ENCODE data around the gene EFNB3. TPM values are rescaled to one million over a fixed set of nuclear protein-coding genes. Genes with fewer than 3 reads are reported as not detected.

Gene EFNB3
- total RNA-seq, 1 donor from 2014 or later = not detected

DNA sequence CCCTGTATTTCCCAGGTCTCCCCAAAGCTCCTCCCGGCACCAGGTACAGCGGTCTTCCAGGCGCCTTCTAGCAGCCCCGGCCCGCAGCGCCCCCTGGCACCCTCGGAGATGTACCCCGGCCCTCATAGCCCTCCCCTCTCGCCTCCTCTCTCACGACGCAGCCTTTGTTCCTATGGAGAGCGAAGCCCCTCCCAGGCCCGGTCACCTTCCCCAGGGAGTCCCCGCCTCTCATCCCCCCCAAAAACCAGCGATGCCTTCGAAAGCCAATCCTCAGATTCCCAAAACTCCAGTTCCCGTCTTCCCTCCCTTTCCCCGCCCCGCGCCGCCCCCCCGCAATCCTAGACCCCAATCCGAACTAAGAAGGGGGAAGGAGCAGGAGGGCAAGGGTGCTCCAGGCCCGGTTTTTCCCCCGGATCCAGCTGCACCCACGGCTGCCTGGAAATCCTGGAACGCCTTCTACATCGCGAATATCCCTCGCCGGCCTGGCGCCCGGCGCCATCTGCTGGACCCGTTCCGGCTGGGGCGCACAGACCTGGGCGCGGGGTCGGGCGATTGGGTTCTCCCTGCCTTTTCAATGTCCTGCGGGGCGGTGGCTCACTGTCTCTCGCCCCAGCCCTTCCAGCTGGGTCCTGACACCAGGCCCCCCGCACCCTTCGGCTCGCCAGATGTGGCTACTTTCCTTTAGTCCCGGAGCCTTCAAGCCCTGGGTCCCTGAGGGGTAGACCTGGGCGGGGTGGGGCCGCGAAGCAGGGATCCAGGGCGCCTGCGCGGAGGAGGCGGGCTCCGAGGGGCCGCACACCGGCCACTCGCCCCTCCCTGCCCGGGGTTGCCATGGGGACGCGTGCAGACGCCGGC lies 12.1 kb downstream of the EFNB3 start, which contains the start of gene DNAH2:
TSS of gene DNAH2 (plus strand) at position 844 of the 855 bp plus-strand sequence. CDS start 1,991 bp downstream, outside the sequence.
- intact Hi-C loops (cut with micrococcal nuclease) = loop anchor here (5.0 kb wide), 1 partner anchor 85 kb away; the partner anchor contains the start of gene SHBG

DNA sequence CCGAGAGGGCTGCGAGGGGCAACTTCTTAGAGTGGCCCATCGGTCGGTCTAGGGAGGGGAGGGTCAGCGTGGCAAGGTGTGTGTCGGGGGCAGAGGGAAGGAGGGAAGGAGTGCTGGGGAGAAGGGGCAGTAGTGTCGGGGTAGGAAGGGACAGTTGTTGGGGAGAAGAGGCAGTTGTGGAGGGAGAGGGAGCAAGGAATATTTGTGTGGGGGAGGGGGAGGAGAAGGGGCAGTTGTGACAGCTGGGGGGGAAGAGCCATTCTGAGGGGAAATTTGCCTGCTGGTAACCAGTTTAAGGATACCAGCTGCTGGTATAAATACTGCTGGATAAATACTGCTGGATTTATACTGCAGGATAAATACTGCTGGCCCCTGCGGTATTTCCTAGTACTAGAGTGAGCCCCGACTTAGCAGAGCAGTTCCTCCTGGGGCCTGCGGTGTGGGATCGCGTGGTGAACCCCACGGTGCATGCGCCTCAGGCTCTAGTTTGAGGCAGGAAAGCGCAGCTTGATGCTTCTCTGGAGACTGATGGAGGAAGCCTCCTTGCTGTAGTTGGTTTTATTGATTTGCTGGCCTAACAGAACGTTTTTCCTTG lies 12.9 kb downstream of the EFNB3 start:
- intact Hi-C loops (cut with micrococcal nuclease) = loop anchor here (5.0 kb wide), 1 partner anchor 86 kb away; the partner anchor contains the start of gene SHBG

DNA sequence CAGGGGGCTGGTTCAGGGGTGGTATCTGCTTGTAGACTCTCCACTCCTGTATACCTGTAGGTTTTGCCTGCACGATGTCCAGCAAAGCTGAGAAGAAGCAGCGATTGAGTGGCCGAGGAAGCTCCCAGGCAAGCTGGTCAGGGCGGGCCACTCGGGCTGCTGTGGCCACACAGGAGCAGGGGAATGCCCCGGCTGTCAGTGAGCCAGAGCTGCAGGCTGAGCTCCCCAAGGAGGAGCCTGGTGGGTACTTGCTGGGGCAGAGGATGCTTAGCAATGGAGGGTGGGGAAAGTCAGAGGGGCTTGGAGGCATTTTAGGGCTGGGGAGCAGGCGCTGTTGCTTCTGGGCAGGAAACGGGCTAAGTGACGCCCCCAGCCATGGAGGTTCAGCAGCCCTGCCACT lies 14.7 kb downstream of the EFNB3 start:
- intact Hi-C loops (cut with micrococcal nuclease) = loop anchor here (5.0 kb wide), 1 partner anchor 87 kb away; the partner anchor contains the start of gene SHBG

DNA sequence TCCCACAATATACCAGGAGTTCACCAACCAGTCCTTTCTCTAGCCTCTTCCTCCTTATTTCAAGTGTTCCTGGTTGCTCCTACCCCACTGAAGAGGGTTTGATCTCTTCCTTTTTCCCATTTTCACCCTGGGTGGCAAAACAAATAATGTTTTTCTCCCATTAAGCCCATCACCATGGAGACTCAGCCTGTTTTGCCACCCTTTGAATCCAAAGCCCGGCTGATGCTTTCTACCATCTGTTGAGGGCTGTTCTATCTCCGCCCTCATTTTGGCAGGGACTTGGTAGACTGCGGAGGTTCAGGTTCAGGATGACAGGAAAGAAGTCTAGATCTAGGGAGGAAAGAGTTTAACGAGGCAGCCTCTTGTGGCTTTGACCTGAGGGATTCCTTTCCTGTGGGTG lies 15.1 kb downstream of the EFNB3 start:
- intact Hi-C loops (cut with micrococcal nuclease) = no loop called here

DNA sequence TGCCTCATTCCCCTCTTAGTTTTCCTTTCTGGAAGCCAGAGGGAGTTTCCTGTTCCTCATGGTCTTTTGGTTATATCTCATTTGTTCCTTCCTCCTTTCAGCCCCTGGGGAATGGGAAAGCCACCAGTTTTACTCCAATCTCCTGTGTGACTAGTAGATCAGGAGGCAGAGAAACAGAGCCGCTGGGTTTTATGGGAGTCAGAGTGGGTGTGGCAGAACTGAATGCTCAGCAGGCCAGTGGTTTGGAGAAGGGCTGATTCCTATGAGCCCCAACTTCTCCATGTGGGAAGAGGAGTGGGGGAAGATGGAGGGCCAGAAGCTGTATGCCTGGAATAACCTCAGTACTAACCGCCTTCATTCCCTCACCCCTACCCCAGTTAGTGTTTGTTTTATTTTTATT lies 16.6 kb downstream of the EFNB3 start:
- intact Hi-C loops (cut with micrococcal nuclease) = no loop called here

DNA sequence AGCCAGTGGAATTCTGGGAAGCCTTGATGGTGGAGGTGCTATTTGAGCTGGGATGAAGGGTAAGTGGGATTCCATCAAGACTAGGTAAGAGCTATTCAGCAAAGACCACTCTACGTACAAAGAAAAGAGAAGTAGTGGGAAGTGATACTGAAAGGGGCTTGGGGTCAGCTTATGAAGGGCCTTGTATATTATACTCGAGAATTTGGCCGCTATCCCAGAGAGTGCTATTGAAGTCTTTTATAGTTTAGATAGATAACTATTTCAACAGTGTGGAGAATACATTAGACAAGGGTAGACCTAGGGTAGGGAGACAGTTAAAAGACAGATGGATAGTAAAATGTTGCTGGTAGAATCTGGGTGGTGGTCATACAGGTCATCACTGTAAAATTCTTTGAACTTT lies 22.9 kb downstream of the EFNB3 start:
- intact Hi-C loops (cut with micrococcal nuclease) = no loop called here

DNA sequence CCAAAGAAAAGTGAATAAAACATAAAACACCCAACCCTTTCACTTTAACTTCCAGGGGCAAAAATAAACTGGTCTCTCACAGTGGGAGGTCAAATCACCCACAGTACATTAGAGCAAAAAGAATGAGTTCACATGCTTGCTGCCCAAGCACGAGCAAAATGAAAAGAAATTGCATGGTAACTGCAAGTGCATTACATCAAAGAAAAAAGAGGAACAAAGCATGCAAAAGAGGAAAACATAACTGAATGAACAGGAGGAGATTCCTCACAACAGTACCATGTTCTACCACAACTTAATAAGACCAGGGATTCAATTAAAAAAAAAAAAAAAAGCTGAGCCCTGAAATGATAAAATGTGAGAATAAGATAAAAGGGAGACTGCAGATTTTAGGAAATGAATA lies 24.8 kb downstream of the EFNB3 start:
- intact Hi-C loops (cut with micrococcal nuclease) = no loop called here

DNA sequence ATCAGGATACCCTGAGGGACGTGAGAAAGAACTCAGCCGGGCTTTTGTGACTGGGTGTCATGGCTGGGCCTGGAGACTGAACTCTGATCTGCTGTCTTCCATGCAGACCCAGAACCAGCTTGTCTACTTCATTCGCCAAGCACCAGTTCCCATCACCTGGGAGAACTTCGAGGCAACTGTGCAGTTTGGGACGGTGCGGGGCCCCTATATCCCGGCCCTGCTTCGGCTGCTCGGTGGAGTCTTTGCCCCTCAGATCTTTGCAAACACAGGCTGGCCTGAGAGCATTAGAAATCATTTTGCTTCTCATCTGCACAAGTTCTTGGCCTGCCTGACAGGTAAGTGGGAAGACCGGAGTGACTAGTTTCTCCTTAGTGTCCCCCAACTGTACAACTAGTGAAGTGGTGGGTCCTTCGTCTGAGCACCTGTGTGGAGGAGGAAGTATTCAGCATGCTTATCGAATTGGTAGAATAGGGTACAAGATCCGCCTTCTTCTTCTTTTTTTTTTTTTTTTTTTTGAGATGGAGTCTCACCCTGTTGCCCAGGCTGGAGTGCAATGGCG lies 28.1 kb downstream of the EFNB3 start:
- intact Hi-C loops (cut with micrococcal nuclease) = no loop called here

DNA sequence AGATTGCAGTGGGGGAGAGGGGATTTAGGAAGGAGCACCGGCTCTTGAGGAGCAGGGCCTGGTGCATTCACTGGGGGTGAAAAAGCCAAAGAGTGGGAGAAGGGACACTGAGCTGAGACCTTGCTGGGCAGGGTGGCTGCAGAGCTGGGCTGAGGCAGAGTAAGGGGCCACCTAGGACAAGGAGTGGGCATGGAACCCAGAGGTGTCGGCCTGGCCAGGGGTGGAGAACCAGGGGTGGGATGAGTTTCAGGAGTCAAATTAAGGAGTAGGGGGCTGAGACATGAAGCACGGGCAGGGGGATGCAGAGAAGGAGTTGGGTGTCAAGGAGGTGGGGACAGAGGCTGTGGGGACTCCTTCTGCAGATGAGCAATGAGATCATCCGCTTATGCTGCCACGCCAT lies 32.6 kb downstream of the EFNB3 start:
- intact Hi-C loops (cut with micrococcal nuclease) = no loop called here

DNA sequence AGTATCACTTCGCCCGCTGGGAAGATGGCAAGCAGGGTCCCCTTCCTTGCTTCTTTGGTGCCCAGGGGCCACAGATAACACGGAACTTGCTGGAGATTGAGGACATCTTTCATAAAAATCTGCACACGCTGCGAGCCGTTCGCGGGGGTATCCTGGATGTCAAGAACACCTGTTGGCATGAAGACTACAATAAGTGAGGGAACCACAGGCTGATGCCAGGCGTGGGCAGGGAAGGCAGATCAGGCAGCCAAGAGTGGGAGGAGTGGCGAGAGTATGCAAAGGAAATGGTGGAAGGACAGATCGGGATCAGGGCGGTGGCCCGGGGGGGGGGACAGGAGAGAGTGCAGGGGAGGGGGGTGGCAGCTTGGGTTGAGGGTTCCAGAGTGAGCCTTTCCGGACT lies 34.7 kb downstream of the EFNB3 start:
- intact Hi-C loops (cut with micrococcal nuclease) = no loop called here

DNA sequence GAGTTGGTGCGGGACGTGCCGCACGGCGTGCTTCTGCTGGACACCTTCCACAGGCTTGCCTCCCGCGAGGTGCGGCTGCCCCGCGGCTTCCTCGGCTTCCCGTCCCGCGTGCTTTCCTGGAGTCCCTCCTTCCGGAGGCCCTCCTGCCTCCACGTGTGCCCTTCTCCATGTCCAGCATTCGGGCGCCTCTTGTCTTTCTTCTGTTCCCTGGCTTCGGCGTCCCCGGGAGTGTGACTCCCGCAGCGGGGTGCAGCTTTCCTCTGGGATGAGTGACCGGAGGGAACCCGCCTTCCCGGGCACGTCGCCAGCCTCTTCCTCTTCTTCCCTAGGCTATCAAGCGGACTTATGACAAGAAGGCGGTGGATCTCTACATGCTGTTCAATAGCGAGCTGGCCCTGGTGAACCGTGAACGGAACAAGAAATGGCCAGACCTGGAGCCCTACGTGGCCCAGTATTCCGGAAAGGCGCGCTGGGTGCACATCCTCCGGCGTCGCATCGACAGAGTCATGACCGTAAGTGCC lies 35.5 kb downstream of the EFNB3 start:
- intact Hi-C loops (cut with micrococcal nuclease) = no loop called here

DNA sequence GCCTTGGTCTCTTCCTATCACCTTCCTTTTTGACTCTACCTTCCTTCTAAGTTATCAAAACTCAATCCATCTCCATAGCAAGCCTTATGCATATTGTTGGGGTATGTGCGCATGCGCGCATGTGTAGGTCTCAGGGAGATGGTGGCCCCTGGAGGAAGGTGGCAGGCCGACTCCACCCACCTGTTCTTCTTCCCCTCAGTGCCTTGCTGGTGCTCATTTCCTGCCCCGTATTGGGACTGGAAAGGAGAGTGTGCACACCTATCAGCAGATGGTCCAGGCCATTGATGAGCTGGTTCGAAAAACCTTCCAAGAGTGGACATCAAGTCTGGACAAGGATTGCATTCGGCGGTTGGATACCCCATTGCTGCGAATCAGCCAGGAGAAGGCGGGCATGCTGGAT lies 37.7 kb downstream of the EFNB3 start:
- intact Hi-C loops (cut with micrococcal nuclease) = loop anchor here (1.0 to 2.0 kb wide), 6 partner anchors 80 to 315 kb away; partner anchors contain the start of gene NAA38

DNA sequence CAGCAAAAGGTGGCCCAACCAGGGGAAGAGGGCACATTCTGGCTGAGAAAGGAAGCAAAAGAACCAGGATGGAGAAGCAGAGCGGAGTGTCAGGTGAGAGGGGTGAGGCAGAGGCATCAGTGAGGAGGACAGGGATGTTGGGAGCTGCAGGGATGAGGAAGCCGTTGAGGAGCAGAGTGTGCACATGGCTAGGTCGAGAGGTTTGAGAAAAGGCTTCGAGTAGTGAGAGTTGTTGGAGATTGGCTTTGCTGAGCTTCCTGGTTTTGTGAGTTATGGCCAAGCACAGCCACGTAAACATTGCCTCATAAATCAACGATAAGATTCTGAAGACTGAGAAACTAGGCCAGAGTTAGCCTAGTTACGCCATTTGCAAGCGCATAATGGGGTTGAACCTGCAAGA lies 39.4 kb downstream of the EFNB3 start:
- intact Hi-C loops (cut with micrococcal nuclease) = no loop called here

DNA sequence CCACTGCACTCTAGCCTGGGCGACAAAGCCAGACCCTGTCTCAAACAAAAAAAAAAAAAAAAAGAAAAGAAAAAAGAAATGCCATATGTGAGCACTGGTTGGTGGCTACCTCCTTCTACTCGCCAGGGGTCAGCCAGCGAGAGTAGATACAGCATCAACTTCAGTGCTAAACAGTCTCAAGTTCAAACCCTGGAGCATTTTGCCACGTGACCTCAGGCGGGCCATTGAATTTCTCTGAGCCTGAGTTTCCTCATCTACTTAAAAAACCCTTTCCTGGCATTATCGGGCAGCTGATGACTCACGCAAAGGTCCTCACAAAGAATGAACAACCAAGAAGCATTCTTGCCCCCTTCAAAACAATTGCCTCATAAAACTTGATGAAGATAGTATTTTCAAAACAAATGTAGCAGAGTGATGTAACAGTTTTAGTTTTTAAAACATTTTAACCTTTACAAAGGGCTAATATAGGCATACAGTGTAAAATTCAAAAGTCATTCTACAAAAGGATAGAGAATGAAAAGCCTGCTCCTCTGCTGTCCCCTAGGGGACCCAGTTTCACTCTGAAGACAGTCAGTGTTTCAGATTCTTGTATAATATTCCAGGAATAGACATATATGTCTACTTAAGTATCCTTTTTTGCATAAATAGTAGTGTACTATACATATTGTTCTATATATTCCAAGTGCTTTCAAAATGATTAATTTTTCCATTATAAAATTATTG lies 40.9 kb downstream of the EFNB3 start:
- intact Hi-C loops (cut with micrococcal nuclease) = no loop called here

DNA sequence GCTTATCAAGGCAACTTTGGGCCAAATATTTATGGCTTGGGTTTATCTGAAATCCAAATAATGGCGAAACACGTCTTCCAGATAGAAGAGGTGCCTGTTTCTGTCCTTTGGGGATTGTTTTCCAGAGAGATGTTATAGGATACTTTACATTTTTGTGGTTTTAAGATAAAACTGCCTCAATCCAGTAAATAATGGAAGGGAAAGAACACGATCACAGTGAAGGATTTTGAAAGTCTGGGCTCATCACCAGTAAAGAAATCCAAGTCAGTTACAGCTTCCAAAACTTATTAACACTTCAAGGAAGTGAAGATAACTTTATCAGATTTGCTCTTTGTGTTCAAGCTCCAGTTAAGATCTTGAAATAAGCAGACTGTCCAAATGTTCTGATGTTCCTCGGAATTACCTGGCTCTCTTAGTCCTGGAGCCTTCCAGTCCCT lies 42.7 kb downstream of the EFNB3 start:
- intact Hi-C loops (cut with micrococcal nuclease) = no loop called here

DNA sequence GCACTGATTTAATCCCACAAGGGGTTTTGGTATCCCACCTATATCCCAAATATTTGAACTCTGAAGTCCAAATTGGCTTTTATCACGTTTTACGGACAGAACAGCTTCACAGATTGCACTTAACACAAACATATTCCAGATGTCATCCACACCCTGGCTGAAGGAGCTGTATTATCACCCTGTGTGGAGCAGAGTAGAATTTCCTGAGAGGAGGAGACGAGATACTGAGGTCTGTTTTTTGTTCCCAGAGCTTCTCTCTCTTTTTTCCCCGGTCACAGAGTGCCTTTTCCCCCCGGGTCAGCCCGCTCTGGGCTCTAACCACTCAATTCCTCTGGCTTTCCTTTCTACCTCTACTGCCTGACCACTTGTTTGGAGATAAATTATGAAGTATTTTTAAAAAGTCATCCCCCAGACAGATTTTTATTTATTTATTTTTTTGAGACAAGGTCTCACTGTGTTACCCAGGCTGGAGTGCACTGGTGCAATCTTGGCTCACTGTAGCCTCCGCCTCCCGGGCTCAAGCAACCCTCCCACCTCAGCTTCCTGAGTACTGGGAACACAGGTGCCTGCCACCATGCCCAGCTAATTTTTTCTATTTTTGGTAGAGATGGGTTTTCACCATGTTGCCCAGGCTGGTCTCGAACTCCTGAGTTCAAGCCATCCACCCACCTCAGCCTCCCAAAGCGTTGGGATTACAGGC lies 43.2 kb downstream of the EFNB3 start:
- intact Hi-C loops (cut with micrococcal nuclease) = no loop called here

DNA sequence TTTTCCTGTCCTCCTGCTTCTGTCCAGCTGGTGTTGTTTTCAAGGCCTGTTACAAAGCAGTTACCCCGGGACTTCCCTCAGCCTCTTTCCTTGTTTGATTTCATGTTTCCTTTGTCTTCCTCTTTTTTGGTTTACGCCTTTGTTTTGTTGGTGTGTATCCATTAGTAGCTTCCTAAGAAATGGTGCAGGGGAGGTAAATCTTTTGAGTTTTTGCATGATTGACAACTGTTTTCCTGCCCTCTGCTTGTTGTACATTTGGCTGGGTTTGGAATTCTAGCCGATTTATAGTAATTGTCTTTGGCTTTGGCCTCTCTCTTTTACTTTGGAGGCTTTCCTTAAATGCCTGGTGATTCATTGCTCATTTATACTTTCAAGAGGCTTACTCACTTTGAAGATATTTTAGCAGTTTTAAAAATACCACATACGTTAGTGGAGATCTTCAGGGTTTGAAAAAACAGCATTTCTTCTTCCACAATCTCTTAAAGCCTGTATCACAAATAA lies 45.4 kb downstream of the EFNB3 start:
- intact Hi-C loops (cut with micrococcal nuclease) = no loop called here

DNA sequence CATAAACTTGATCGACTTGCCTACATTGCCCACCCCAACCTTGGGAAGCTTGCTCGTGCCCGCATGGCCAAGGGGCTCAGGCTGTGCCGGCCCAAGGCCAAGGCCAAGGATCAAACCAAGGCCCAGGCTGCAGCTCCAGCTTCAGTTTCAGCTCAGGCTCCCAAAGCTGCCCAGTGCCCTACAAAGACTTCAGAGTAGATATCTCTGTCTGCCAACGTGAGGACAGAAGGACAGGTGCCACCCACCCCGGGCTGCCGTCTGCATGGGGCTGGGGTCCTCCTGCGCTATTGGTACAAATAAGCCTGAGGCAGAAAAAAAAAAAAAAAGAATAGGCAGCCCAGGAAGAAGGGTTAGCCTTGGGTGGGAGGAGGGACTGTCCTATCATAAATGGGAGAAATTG lies 49.7 kb downstream of the EFNB3 start:
- intact Hi-C loops (cut with micrococcal nuclease) = no loop called here

DNA sequence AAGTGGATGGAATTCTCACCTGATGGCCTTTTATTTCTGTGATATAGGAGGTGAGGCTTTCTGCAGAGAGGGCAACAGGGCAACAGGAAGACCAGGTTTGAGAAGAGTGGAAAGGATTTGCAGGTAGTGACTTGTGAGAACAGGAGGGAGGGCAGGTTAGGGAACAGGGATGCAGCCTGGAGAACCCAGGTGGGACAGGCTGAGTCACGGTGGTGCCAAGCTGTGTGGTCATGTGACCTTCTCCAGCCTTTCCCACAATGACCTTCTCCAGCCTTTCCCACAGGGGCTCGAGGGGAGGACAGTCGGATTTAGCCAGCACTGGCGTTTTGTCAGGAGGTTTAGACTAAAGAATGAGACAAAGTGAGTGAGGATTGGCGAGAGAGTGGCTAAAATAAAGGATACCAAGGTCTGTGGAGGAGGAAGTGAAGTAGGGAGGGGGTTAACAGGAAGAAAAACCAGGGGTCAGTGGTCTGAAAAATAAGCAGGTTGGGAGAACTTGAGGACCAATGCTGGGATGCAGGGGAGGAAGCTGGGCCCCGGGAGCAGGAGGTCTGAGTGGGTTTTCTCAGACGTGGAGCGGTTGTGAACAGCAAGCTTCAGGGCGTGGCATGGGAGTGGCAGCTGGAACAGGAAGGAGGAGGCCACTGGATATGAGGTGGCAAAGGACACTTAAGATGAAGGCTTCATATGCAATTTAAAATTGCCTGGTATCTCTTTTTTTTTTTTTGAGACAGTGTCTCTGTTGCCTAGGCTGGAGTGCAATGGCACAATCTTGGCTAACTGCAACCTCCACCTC lies 50.3 kb downstream of the EFNB3 start:
- intact Hi-C loops (cut with micrococcal nuclease) = no loop called here

DNA sequence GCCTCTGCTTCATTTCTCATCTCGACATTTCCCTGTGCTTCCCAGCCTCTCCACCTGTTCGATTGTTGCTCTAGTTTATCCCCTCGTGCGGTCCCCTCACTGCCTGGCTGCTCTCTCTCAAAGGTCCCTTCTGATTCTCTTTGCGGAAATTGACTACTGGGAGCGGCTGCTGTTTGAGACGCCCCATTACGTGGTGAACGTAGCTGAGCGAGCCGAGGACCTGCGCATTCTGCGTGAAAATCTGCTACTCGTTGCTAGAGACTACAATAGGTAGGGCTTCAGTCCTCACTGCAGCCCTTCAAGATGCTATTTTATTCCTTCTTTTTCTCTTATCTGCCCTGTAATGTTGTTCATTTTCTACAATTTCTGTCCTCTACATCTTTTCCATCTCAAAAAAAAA lies 52.0 kb downstream of the EFNB3 start:
- intact Hi-C loops (cut with micrococcal nuclease) = no loop called here

Data from T-helper 1 cell treated with Interleukin-12 subunit alpha and Interleukin-12 subunit beta and Interleukin-4 antibody, amounts not matched to agents 30 ng/mL and 1 ng/mL, for 36 hours (primary cell).